Loucy (cell line): ENCODE results near the gene BLTP1.

Source experiments
- CTCF ChIP-seq: fragments of 200-600 bp; sonication (generic); conservative IDR thresholded peaks from 2 replicates; pipeline ENCODE4 v1.5.1; 2014; ENCODE audit warnings: mild to moderate bottlenecking, antibody characterized with exemption, low read length
- EZH2phosphoT487 ChIP-seq: fragments of 200-600 bp; IDR thresholded peaks from 2 replicates; pipeline ENCODE4 v1.6.1; 2018; ENCODE audit warnings: antibody characterized with exemption, mild to moderate bottlenecking, moderate library complexity, borderline replicate concordance

GRCh38 chr4:122172266-122172665, 20.1 kb downstream of the BLTP1 start:
- TF ChIP-seq CTCF: no peak
- no peak for TF ChIP-seq EZH2phosphoT487
